H1 (cell line): ENCODE results near the gene TRAF3IP3. TPM values are rescaled to one million over a fixed set of nuclear protein-coding genes. Genes with fewer than 3 reads are reported as not detected.

Experiments
- CTCF ChIA-PET: fragments of 300-600 bp; sonication (Branson Sonifier 250); formaldehyde crosslinking; loops from one replicate; lab custom pipeline; 2021; ENCODE audit not compliant: partially characterized antibody; lab: Charles Lee
- POLR2A ChIA-PET: fragments of 300-600 bp; sonication (Branson Sonifier 250); formaldehyde crosslinking; loops from one replicate; lab custom pipeline; 2021; ENCODE audit warnings: inconsistent platforms; ENCODE audit not compliant: partially characterized antibody; lab: Charles Lee
- DNase-seq, 2 experiments: peaks; one replicate each; pipeline versions ENCODE4 v3.0.0 to v3.0.0-alpha.2; 2010 to 2022; ENCODE audit warnings: low spot score in 2 of 2, low read depth in 1 of 2, mixed read lengths in 1 of 2
- FAIRE-seq: peaks from 2 replicates; lab custom pipeline; 2011; peaks lifted over from hg19 to GRCh38; lab: Jason Lieb, UNC
- H2AFZ ChIP-seq: 2 replicates; pipeline ENCODE4 v1.8.1; 2012; ENCODE audit warnings: low read length, inconsistent platforms
- H2AK5ac ChIP-seq: 2 replicates; pipeline ENCODE4 v1.6.1; 2013; ENCODE audit warnings: low read depth, low read length
- H2BK120ac ChIP-seq: replicated peaks from 2 replicates; pipeline ENCODE3; 2013; ENCODE audit warnings: low read depth, low read length, inconsistent platforms
- H2BK12ac ChIP-seq: 2 replicates; pipeline ENCODE4 v1.6.1; 2013; ENCODE audit warnings: low read depth, low read length
- H2BK15ac ChIP-seq: 2 replicates; pipeline ENCODE4 v1.6.1; 2013; ENCODE audit warnings: low read length
- H2BK20ac ChIP-seq: 2 replicates; pipeline ENCODE4 v1.6.1; 2013; ENCODE audit warnings: low read length
- H2BK5ac ChIP-seq: 2 replicates; pipeline ENCODE4 v1.6.1; 2013; ENCODE audit warnings: low read depth, low read length
- H3K14ac ChIP-seq: 2 replicates; pipeline ENCODE4 v1.6.1; 2013; ENCODE audit warnings: inconsistent platforms; ENCODE audit not compliant: insufficient read length
- H3K18ac ChIP-seq: 2 replicates; pipeline ENCODE4 v1.6.1; 2013; ENCODE audit warnings: low read length; ENCODE audit errors: extremely low read depth
- H3K23ac ChIP-seq: 2 replicates; pipeline ENCODE4 v1.6.1; 2013; ENCODE audit warnings: inconsistent platforms; ENCODE audit not compliant: insufficient read length
- H3K23me2 ChIP-seq: 2 replicates; pipeline ENCODE4 v1.6.1; 2013; ENCODE audit warnings: low read depth, low read length
- H3K27ac ChIP-seq: 2 replicates; pipeline ENCODE4 v1.6.1; 2011; ENCODE audit warnings: low read depth, low read length, inconsistent platforms
- H3K27me3 ChIP-seq, 4 experiments: replicated peaks in 1 of 4; 1 replicate in 1 of 4; 2 replicates in 3 of 4; pipeline versions ENCODE4 v1.6.1 to v1.8.1; 2011 to 2013; ENCODE audit warnings: low read length in 3 of 4, mild to moderate bottlenecking in 3 of 4, inconsistent platforms in 2 of 4, mixed read lengths in 2 of 4, moderate library complexity in 1 of 4; ENCODE audit not compliant: control insufficient read depth in 3 of 4, insufficient read depth in 3 of 4; ENCODE audit errors: extremely low read depth in 1 of 4
- H3K36me3 ChIP-seq, 4 experiments: 2 replicates each; pipeline versions ENCODE4 v1.6.1 to v1.8.1; 2011 to 2013; ENCODE audit warnings: mild to moderate bottlenecking in 4 of 4, low read length in 3 of 4, moderate library complexity in 2 of 4, control low read depth in 1 of 4, inconsistent platforms in 1 of 4; ENCODE audit not compliant: insufficient read depth in 4 of 4, control insufficient read depth in 2 of 4
- H3K4ac ChIP-seq: replicated peaks from 2 replicates; pipeline ENCODE3; 2013; ENCODE audit warnings: low read length, low read depth, mixed read lengths, inconsistent platforms; ENCODE audit not compliant: insufficient read length
- H3K4me1 ChIP-seq, 4 experiments: replicated peaks in 1 of 4; 1 replicate in 1 of 4; 2 replicates in 3 of 4; pipeline versions ENCODE4 v1.6.1 to v1.8.1; 2011 to 2013; ENCODE audit warnings: low read length in 3 of 4, inconsistent platforms in 2 of 4, mixed read lengths in 1 of 4; ENCODE audit not compliant: insufficient read depth in 4 of 4, control insufficient read depth in 3 of 4
- H3K4me2 ChIP-seq, 2 experiments: 2 replicates each; pipeline versions ENCODE4 v1.6.1 to v1.8.1; 2011 to 2013; ENCODE audit warnings: low read depth in 2 of 2, low read length in 2 of 2, control low read depth in 1 of 2, inconsistent platforms in 1 of 2, mild to moderate bottlenecking in 1 of 2; ENCODE audit not compliant: insufficient read depth in 1 of 2
- H3K4me3 ChIP-seq, 4 experiments: fragments of 200-600, 300-600 bp in 1 of 4; sonication (generic), shearing (Covaris generic), sonication (Bioruptor Twin) in 1 of 4; 2 replicates each; pipeline versions ENCODE4 v1.5.1 to v1.8.1; 2011 to 2016; ENCODE audit warnings: low read length in 4 of 4, low read depth in 3 of 4, control low read depth in 2 of 4, inconsistent platforms in 2 of 4, mild to moderate bottlenecking in 2 of 4, mixed read lengths in 1 of 4, moderate library complexity in 1 of 4; ENCODE audit not compliant: insufficient read depth in 2 of 4; ENCODE audit errors: extremely low read depth in 1 of 4
- H3K56ac ChIP-seq: replicated peaks from 2 replicates; pipeline ENCODE3; 2013; ENCODE audit warnings: low read depth, mild to moderate bottlenecking, mixed read lengths, low read length, inconsistent platforms; ENCODE audit not compliant: insufficient read length
- H3K79me1 ChIP-seq: 2 replicates; pipeline ENCODE4 v1.6.1; 2013; ENCODE audit warnings: low read depth, low read length, control low read depth
- H3K79me2 ChIP-seq, 2 experiments: 2 replicates each; pipeline versions ENCODE4 v1.6.1 to v1.8.1; 2012 to 2013; ENCODE audit warnings: low read length in 2 of 2, mild to moderate bottlenecking in 2 of 2, inconsistent platforms in 1 of 2; ENCODE audit not compliant: insufficient read depth in 2 of 2, control insufficient read depth in 1 of 2
- H3K9ac ChIP-seq, 4 experiments: replicated peaks in 1 of 4; 1 replicate in 1 of 4; 2 replicates in 3 of 4; pipeline versions ENCODE4 v1.6.1 to v1.8.1; 2011 to 2013; ENCODE audit warnings: low read depth in 3 of 4, low read length in 3 of 4, control low read depth in 2 of 4, mild to moderate bottlenecking in 2 of 4, moderate library complexity in 2 of 4, inconsistent platforms in 1 of 4; ENCODE audit errors: extremely low read depth in 1 of 4
- H3K9me3 ChIP-seq, 2 experiments: 2 replicates each; pipeline versions ENCODE4 v1.6.1 to v1.8.1; 2012 to 2013; ENCODE audit warnings: mild to moderate bottlenecking in 2 of 2, moderate library complexity in 2 of 2, control low read depth in 1 of 2, inconsistent platforms in 1 of 2, low read depth in 1 of 2, low read length in 1 of 2, mixed read lengths in 1 of 2; ENCODE audit not compliant: insufficient read depth in 2 of 2
- H4K20me1 ChIP-seq, 2 experiments: replicated peaks in 1 of 2; 2 replicates each; pipeline versions ENCODE3 to v1.8.1; 2011 to 2013; ENCODE audit warnings: inconsistent platforms in 2 of 2, low read length in 2 of 2, mild to moderate bottlenecking in 1 of 2; ENCODE audit not compliant: insufficient read depth in 2 of 2, control insufficient read depth in 1 of 2
- H4K5ac ChIP-seq: 2 replicates; pipeline ENCODE4 v1.6.1; 2013; ENCODE audit warnings: low read length, low read depth, mixed read lengths, inconsistent platforms; ENCODE audit not compliant: insufficient read length
- H4K8ac ChIP-seq: 2 replicates; pipeline ENCODE4 v1.8.0; 2013; ENCODE audit warnings: mild to moderate bottlenecking, moderate library complexity, low read length, inconsistent platforms; ENCODE audit not compliant: insufficient read depth; ENCODE audit errors: extremely low read depth
- H4K91ac ChIP-seq: replicated peaks from 2 replicates; pipeline ENCODE3; 2013; ENCODE audit warnings: low read length, mixed read lengths, inconsistent platforms; ENCODE audit not compliant: insufficient read length
- CEBPB ChIP-seq: IDR thresholded peaks from 2 replicates; pipeline ENCODE4 v1.6.1; 2012; ENCODE audit warnings: low read depth, low read length
- HDAC2 ChIP-seq, 2 experiments: fragments of 300-600 bp in 1 of 2; sonication (generic) in 1 of 2; IDR thresholded peaks; 2 replicates each; pipeline ENCODE4 v1.6.1; 2011 to 2012; ENCODE audit warnings: low read depth in 2 of 2, low read length in 2 of 2, mild to moderate bottlenecking in 2 of 2, moderate library complexity in 2 of 2, borderline replicate concordance in 1 of 2, inconsistent platforms in 1 of 2
- PHF8 ChIP-seq: fragments of 200-600 bp; sonication (generic); conservative IDR thresholded peaks from 2 replicates; pipeline ENCODE4 v1.7.1; 2012; ENCODE audit warnings: low read depth, mild to moderate bottlenecking, inconsistent platforms, low read length, moderate library complexity
- SIN3A ChIP-seq, 2 experiments: IDR thresholded peaks in 1 of 2; conservative IDR thresholded peaks in 1 of 2; 2 replicates each; pipeline ENCODE4 v1.6.1; 2011 to 2012; ENCODE audit warnings: low read length in 2 of 2, improper control_type of control experiment in 1 of 2, low read depth in 1 of 2, mild to moderate bottlenecking in 1 of 2
- ZNF274 ChIP-seq: IDR thresholded peaks from 2 replicates; pipeline ENCODE4 v1.7.0; 2012; ENCODE audit warnings: low read length, borderline replicate concordance; ENCODE audit errors: extremely low read depth
- WGBS, 2 experiments: shearing (Covaris generic) in 1 of 2; methylation state at CpG; one replicate each; pipeline versions ENCODE4 v1.1.6 to v1.1.7; 2013 to 2015; ENCODE audit warnings: low lambda C conversion rate in 2 of 2, mixed read lengths in 2 of 2, inconsistent platforms in 1 of 2, low coverage in 1 of 2, missing lambda C conversion rate in 1 of 2; ENCODE audit not compliant: insufficient replicate concordance in 2 of 2, insufficient coverage in 1 of 2, insufficient read length in 1 of 2; ENCODE audit errors: extremely low coverage in 1 of 2, missing lambda C conversion rate in 1 of 2; 5-methylcytosine and 5-hydroxymethylcytosine counted together
- polyA plus RNA-seq, 7 experiments: library from polyadenylated mRNA; depleted of rRNA in 3 of 7; stranded (reverse) in 5 of 7; unstranded in 2 of 7; fragments of >200 nt in 5 of 7; fragments of 200-250 nt in 2 of 7; gene quantifications; 1 replicate in 5 of 7; 2 replicates in 1 of 7; 4 replicates in 1 of 7; pipeline versions ENCODE4 v1.2.1 to v1.2.3, GENCODE V29; 2011 to 2013; ENCODE audit warnings: missing spikeins in 2 of 7, mixed read lengths in 2 of 7
- total RNA-seq: library from RNA; stranded (reverse); fragmentation: NEBNext Ultra II Directional; extraction: Animal tissue kit (Norgen Biotek cat#: 25700); gene quantifications from 2 replicates; pipeline ENCODE4 v1.2.1, GENCODE V29; 2021

TRAF3IP3 gene
- total and polyA plus RNA-seq, 2 of the 8 experiments (the other 6 are each of a cell fraction or from before 2014, with no cell fraction given), result not detected

DNA sequence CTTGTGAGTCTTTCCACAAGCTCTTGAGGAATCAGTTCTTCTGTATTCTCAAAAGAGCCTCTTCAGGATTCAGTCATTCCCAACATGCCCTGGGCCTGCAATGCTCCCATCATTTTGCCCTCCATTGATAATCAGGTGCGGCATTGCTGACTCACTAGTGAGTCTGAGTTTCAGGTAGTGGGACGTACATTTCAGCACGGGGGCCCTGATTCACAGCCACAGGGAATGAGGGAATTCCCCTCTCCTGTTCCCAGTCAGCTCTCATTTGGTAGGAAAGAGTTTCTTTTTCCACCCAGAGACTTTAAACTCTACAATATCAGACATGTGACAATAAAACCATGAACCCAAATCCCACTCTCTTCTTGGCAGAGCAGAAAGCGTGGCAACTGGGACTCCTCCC lies 53.8 kb downstream of the TRAF3IP3 start:
- no peak overlapping the region for H3K4me3 ChIP-seq
- TF ChIP-seq PHF8 (no peak), SIN3A (conservative IDR thresholded peaks at IDR 0.05 in 1 of 2, IDR thresholded peaks at IDR 0.05 in 1 of 2; ENCODE audit: low read depth in 1 of 2, low read length in 2 of 2) (no peak), CEBPB (no peak), ZNF274 (no peak), HDAC2 (IDR thresholded peaks at IDR 0.05; ENCODE audit: borderline replicate concordance in 1 of 2, low read depth in 2 of 2, low read length in 2 of 2) (no peak)

More for the DNA sequence above, 53.8 kb downstream of the TRAF3IP3 start:
- no peak overlapping the region for H3K4me2 ChIP-seq
- peaks cover 0 to 3% of the 10 kb centered on the region in 2 experiments for H4K20me1 ChIP-seq
- 96% methylated on average over 4 of the region's 4 CpGs; no CpG with 5 or more reads in 1 of the 2 experiments for WGBS, 2 experiments
- H4K8ac ChIP-seq, result no peak overlapping the region
- no peak overlapping the region for H2BK120ac ChIP-seq
- ChIA-PET POLR2A (no interaction called here), CTCF (interaction anchor here (11.7 kb wide), 1 partner anchor 14 kb away, joined by 254 read pairs; the partner anchor contains the start of gene UTP25)
- no peak overlapping the region for H2BK15ac ChIP-seq
- peaks cover 12% of the 10 kb centered on the region; the same call in 1 of the 2 replicates for H3K23me2 ChIP-seq
- H2AK5ac ChIP-seq, result no peak overlapping the region
- peaks cover 0 to 7% (median 0%) of the 10 kb centered on the region in 4 experiments; a peak in 4 of 7 replicates for H3K4me1 ChIP-seq
- no peak overlapping the region for H3K56ac ChIP-seq
- no peaks in the 10 kb centered on the region for H3K27me3 ChIP-seq
- no peak overlapping the region for H4K5ac ChIP-seq
- peaks cover 0 to 3% of the 10 kb centered on the region in 2 experiments; a peak in 1 of 4 replicates for H3K79me2 ChIP-seq
- no peaks in the 10 kb centered on the region; the same call in none of the 2 replicates for H3K79me1 ChIP-seq
- H2BK20ac ChIP-seq, result no peak overlapping the region
- H3K9me3 ChIP-seq, result no peaks in the 10 kb centered on the region
- H3K14ac ChIP-seq, result no peak overlapping the region
- H3K27ac ChIP-seq, result no peak overlapping the region
- H3K4ac ChIP-seq, result no peak overlapping the region
- no peak for DNase-seq
- no peak overlapping the region for H3K23ac ChIP-seq
- H4K91ac ChIP-seq, result no peak overlapping the region
- H3K9ac ChIP-seq, result no peak overlapping the region
- no peak overlapping the region for H2BK5ac ChIP-seq
- H2AFZ ChIP-seq, result no peak overlapping the region
- FAIRE-seq, result no peak
- no peaks in the 10 kb centered on the region for H3K36me3 ChIP-seq
- no peak overlapping the region for H3K18ac ChIP-seq
- H2BK12ac ChIP-seq, result no peak overlapping the region
